HG03521 (cell line): ENCODE results near the gene ATP13A3.

Experiments
- ATAC-seq: cut with Tn5 transposase; IDR thresholded peaks from one replicate; pipeline ENCODE4 v1.9.1; 2021; ENCODE audit warnings: mild to moderate bottlenecking, moderate library complexity; ENCODE audit not compliant: unreplicated experiment

The ATP13A3 gene

GRCh38 chr3:194374935-194375334 is 111.9 kb downstream of the ATP13A3 start:
- no peak for ATAC-seq

GRCh38 chr3:194373899-194374298 is 112.9 kb downstream of the ATP13A3 start:
- ATAC-seq, result no peak

GRCh38 chr3:194373028-194373427 is 113.8 kb downstream of the ATP13A3 start:
- ATAC-seq, result no peak

- no peak for ATAC-seq
Measured at GRCh38 chr3:194370753-194371152, 116.0 kb downstream of the ATP13A3 start.

- ATAC-seq, result no peak
Measured at GRCh38 chr3:194369522-194370279, 117.1 kb downstream of the ATP13A3 start, which contains the start of gene LRRC15. Gene LRRC15, minus strand, starts transcription at chr3:194369743. Its CDS starts 8,700 bp downstream, at chr3:194361043.

- ATAC-seq, result no peak
Measured at GRCh38 chr3:194368918-194369317, 117.9 kb downstream of the ATP13A3 start.

- no peak for ATAC-seq
Measured at GRCh38 chr3:194367992-194368841, 118.6 kb downstream of the ATP13A3 start.

GRCh38 chr3:194365978-194366490 is 120.8 kb downstream of the ATP13A3 start:
- ATAC-seq, result no peak

GRCh38 chr3:194365526-194365925 is 121.3 kb downstream of the ATP13A3 start:
- no peak for ATAC-seq

GRCh38 chr3:194364652-194365434 is 122.0 kb downstream of the ATP13A3 start:
- ATAC-seq, result no peak

GRCh38 chr3:194364314-194364651 is 122.5 kb downstream of the ATP13A3 start:
- ATAC-seq, result no peak

GRCh38 chr3:194360568-194360967 is 126.2 kb downstream of the ATP13A3 start:
- ATAC-seq, result no peak

- no peak for ATAC-seq
Measured at GRCh38 chr3:194357681-194358080, 129.1 kb downstream of the ATP13A3 start.

- no peak for ATAC-seq
Measured at GRCh38 chr3:194355379-194355778, 131.4 kb downstream of the ATP13A3 start.

GRCh38 chr3:194354315-194354714 is 132.5 kb downstream of the ATP13A3 start:
- no peak for ATAC-seq
